ENCODE measurements around the gene HACD2.
"Not testable (repeated sequence)": the region's sequence is repeated elsewhere in the genome, so short reads cannot be mapped to it uniquely, and the experiment has no call there.

Gene HACD2

GRCh38 chr3:123621186-123621849 is 36.5 kb upstream of the HACD2 start:
- H3K4me3 ChIP-seq (ENCODE audit: low read depth, low read length): no peak overlapping the region
- TF ChIP-seq CTCF (IDR thresholded peaks at IDR 0.05; ENCODE audit: control insufficient read depth, extremely low read depth, insufficient read depth): no peak
- DNase-seq (ENCODE audit: low read depth): no peak

- no peak for DNase-seq (ENCODE audit: low read depth)
- H3K4me3 ChIP-seq (ENCODE audit: low read depth, low read length): no peak overlapping the region
- no peak for TF ChIP-seq CTCF (IDR thresholded peaks at IDR 0.05; ENCODE audit: control insufficient read depth, extremely low read depth, insufficient read depth)
Observed at GRCh38 chr3:123620343-123620742, 35.5 kb upstream of the HACD2 start.

GRCh38 chr3:123618768-123619484 is 34.1 kb upstream of the HACD2 start:
- no peak for TF ChIP-seq CTCF (IDR thresholded peaks at IDR 0.05; ENCODE audit: control insufficient read depth, extremely low read depth, insufficient read depth)
- no peak for DNase-seq (ENCODE audit: low read depth)
- no peak overlapping the region for H3K4me3 ChIP-seq (ENCODE audit: low read depth, low read length)

GRCh38 chr3:123618076-123618708 is 33.3 kb upstream of the HACD2 start:
- no peak overlapping the region for H3K4me3 ChIP-seq (ENCODE audit: low read depth, low read length)
- no peak for TF ChIP-seq CTCF (IDR thresholded peaks at IDR 0.05; ENCODE audit: control insufficient read depth, extremely low read depth, insufficient read depth)
- no peak for DNase-seq (ENCODE audit: low read depth)

- TF ChIP-seq CTCF (IDR thresholded peaks at IDR 0.05; ENCODE audit: control insufficient read depth, extremely low read depth, insufficient read depth): no peak
- no peak for DNase-seq (ENCODE audit: low read depth)
- H3K4me3 ChIP-seq (ENCODE audit: low read depth, low read length): no peak overlapping the region
Observed at GRCh38 chr3:123616593-123616992, 31.7 kb upstream of the HACD2 start.

GRCh38 chr3:123613543-123613942 is 28.7 kb upstream of the HACD2 start:
- no peak for TF ChIP-seq CTCF (IDR thresholded peaks at IDR 0.05; ENCODE audit: control insufficient read depth, extremely low read depth, insufficient read depth)
- DNase-seq (ENCODE audit: low read depth): no peak
- H3K4me3 ChIP-seq (ENCODE audit: low read depth, low read length): no peak overlapping the region

GRCh38 chr3:123611674-123612073 is 26.8 kb upstream of the HACD2 start:
- not testable (repeated sequence) for H3K4me3 ChIP-seq (ENCODE audit: low read depth, low read length); DNase-seq (ENCODE audit: low read depth)

All from LNCaP clone FGC (cell line).